OCI-LY7 (cell line): ENCODE results near the gene SERTM1.

Experiments
- EZH2phosphoT487 ChIP-seq: fragments of 200-600 bp; sonication (generic); IDR thresholded peaks from 2 replicates; pipeline ENCODE4 v1.6.1; 2018; ENCODE audit warnings: low read depth, borderline replicate concordance, mild to moderate bottlenecking, mixed run types, antibody characterized with exemption, low read length, moderate library complexity, mixed read lengths
- TF ChIP-seq, protein P1 (sequence below): fragments of 200-600 bp; sonication (generic); conservative IDR thresholded peaks from 2 replicates; pipeline ENCODE4 v1.5.1; 2014; ENCODE audit warnings: mild to moderate bottlenecking, antibody characterized with exemption, low read length, moderate library complexity, mixed read lengths

DNA sequence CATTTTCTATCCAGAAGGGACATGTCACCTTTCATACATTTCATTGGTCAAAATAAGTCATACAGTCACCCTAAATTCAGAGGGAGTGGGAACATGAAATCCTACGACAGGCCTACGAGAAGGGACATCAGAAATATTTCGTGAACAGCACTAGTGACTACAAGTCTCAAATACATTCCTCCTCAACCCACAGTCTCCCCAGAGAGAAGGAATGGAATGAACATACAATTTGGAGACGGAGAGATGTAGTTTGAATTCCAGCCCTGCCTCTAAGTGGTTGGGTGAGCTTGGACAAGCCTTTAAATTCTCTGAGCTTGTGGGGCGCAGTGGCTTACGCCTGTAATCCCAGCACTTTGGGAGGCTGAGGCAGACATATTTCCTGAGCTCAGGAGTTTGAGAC is 9.9 kb downstream of the SERTM1 start:
- TF ChIP-seq, protein P1, sequence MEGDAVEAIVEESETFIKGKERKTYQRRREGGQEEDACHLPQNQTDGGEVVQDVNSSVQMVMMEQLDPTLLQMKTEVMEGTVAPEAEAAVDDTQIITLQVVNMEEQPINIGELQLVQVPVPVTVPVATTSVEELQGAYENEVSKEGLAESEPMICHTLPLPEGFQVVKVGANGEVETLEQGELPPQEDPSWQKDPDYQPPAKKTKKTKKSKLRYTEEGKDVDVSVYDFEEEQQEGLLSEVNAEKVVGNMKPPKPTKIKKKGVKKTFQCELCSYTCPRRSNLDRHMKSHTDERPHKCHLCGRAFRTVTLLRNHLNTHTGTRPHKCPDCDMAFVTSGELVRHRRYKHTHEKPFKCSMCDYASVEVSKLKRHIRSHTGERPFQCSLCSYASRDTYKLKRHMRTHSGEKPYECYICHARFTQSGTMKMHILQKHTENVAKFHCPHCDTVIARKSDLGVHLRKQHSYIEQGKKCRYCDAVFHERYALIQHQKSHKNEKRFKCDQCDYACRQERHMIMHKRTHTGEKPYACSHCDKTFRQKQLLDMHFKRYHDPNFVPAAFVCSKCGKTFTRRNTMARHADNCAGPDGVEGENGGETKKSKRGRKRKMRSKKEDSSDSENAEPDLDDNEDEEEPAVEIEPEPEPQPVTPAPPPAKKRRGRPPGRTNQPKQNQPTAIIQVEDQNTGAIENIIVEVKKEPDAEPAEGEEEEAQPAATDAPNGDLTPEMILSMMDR, result no peak
- no peak for TF ChIP-seq EZH2phosphoT487
